Testis (tissue), 2 donors: ENCODE measurements around the gene GAA.

Experiments
- POLR2A ChIP-seq: fragments of 450-650 bp; IDR thresholded peaks from one replicate; pipeline ENCODE4 v1.6.1; 2017; ENCODE audit warnings: antibody characterized with exemption, mild to moderate bottlenecking, moderate library complexity
- TF ChIP-seq, protein P1 (sequence below), 3 experiments: fragments of 450-650 bp in 2 of 3; fragments of 200-600 bp in 1 of 3; sonication (generic) in 1 of 3; IDR thresholded peaks; one replicate each; pipeline ENCODE4 v1.5.1; 2016 to 2019; ENCODE audit warnings: antibody characterized with exemption in 3 of 3, mild to moderate bottlenecking in 2 of 3, moderate library complexity in 1 of 3

DNA sequence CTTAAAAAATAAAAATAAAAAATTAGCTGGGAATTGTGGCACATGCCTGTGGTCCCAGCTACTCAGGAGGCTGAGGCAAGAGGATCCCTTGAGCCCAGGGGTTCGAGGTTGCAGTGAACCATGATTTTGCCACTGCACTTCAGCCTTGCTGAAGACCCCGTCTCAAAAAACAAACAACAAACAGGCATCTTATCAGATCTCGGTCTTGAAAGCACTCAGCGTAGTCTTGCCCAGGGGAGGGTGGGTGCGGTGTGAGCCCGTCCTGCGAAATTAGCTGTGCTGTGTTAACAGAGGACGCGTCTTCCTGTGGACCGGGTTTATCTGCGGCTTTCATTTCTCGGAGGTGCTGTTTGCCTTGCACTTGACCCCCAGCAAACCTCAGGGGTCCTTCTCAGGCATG is 5.4 kb downstream of the GAA start:
- TF ChIP-seq, protein P1, sequence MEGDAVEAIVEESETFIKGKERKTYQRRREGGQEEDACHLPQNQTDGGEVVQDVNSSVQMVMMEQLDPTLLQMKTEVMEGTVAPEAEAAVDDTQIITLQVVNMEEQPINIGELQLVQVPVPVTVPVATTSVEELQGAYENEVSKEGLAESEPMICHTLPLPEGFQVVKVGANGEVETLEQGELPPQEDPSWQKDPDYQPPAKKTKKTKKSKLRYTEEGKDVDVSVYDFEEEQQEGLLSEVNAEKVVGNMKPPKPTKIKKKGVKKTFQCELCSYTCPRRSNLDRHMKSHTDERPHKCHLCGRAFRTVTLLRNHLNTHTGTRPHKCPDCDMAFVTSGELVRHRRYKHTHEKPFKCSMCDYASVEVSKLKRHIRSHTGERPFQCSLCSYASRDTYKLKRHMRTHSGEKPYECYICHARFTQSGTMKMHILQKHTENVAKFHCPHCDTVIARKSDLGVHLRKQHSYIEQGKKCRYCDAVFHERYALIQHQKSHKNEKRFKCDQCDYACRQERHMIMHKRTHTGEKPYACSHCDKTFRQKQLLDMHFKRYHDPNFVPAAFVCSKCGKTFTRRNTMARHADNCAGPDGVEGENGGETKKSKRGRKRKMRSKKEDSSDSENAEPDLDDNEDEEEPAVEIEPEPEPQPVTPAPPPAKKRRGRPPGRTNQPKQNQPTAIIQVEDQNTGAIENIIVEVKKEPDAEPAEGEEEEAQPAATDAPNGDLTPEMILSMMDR (IDR thresholded peaks at IDR 0.05) = no peak
- TF ChIP-seq POLR2A = no peak
